K562 (cell line): Measurements from ENCODE around the gene COPS6. TPM values are rescaled to one million over a fixed set of nuclear protein-coding genes. Genes with fewer than 3 reads are reported as not detected.

ENCODE experiments used
- ATAC-seq: fragments of 200-7000 bp; cut with Tn5 transposase; 3 replicates; pipeline ENCODE4 v1.9.1; 2020; ENCODE audit warnings: moderate library complexity
- BruUV-seq: library from RNA; stranded (reverse); fragments of 400-500 nt; replicated peaks from 2 replicates; lab custom pipeline; 2021; lab: Mats Ljungman, UMichigan
- CTCF ChIA-PET: fragments of 300-600 bp; formaldehyde crosslinking; extraction: SDS; loops from one replicate; lab custom pipeline; 2021; ENCODE audit warnings: low intra/inter-chr PET ratio; lab: Yijun Ruan, JAX
- POLR2A ChIA-PET: fragments of 300-600, 350-650 bp; sonication (Branson Sonifier 250); formaldehyde crosslinking; extraction: SDS; loops from one replicate; lab custom pipeline; 2021; ENCODE audit warnings: antibody characterized with exemption, inconsistent platforms; lab: Yijun Ruan, JAX
- DNase-seq, 4 experiments: peaks; one replicate each; pipeline versions ENCODE4 v3.0.0 to v3.0.0-alpha.2; 2011 to 2018; ENCODE audit warnings: low spot score in 3 of 4, mixed read lengths in 3 of 4; ENCODE audit errors: extremely low read depth in 1 of 4
- FAIRE-seq: peaks from 2 replicates; lab custom pipeline; 2011; peaks lifted over from hg19 to GRCh38; lab: Jason Lieb, UNC
- H2AFZ ChIP-seq: 2 replicates; pipeline ENCODE4 v1.6.0; 2011; ENCODE audit warnings: low read depth, low read length, control low read depth, inconsistent platforms
- H3K27ac ChIP-seq: fragments of 200-600 bp; 3 replicates; pipeline ENCODE4 v1.8.0; 2011; ENCODE audit warnings: low read depth, mild to moderate bottlenecking, control low read depth, inconsistent platforms, low read length, moderate library complexity, mixed read lengths; ENCODE audit errors: extremely low read depth
- H3K27me3 ChIP-seq, 2 experiments: fragments of 300-600 bp in 1 of 2; 2 replicates in 1 of 2; 3 replicates in 1 of 2; pipeline versions ENCODE4 v1.6.0 to v1.8.0; 2011; ENCODE audit warnings: inconsistent platforms in 2 of 2, low read length in 2 of 2, mild to moderate bottlenecking in 1 of 2, mixed read lengths in 1 of 2, moderate library complexity in 1 of 2; ENCODE audit not compliant: control insufficient read depth in 2 of 2, insufficient read depth in 2 of 2
- H3K36me3 ChIP-seq: fragments of 300-600 bp; 3 replicates; pipeline ENCODE4 v1.8.0; 2011; ENCODE audit warnings: mild to moderate bottlenecking, low read length, inconsistent platforms; ENCODE audit not compliant: control insufficient read depth, insufficient read depth
- H3K4me1 ChIP-seq, 2 experiments: fragments of 200-600 bp in 1 of 2; replicated peaks in 1 of 2; 2 replicates in 1 of 2; 3 replicates in 1 of 2; pipeline versions ENCODE4 v1.5.1 to v1.8.0; 2011; ENCODE audit warnings: inconsistent platforms in 2 of 2, low read length in 2 of 2, mild to moderate bottlenecking in 1 of 2, mixed read lengths in 1 of 2, moderate library complexity in 1 of 2; ENCODE audit not compliant: control insufficient read depth in 2 of 2, insufficient read depth in 2 of 2
- H3K4me2 ChIP-seq: 2 replicates; pipeline ENCODE4 v1.6.1; 2011; ENCODE audit warnings: low read length, control low read depth, inconsistent platforms, mixed read lengths; ENCODE audit not compliant: insufficient read depth
- H3K4me3 ChIP-seq: fragments of 200-600 bp; sonication (generic), shearing (Covaris generic); 2 replicates; pipeline ENCODE4 v1.5.1; 2016; ENCODE audit warnings: control low read depth, inconsistent platforms
- H3K79me2 ChIP-seq: fragments of 200-600 bp; 3 replicates; pipeline ENCODE4 v1.8.0; 2011; ENCODE audit warnings: low read length, inconsistent platforms; ENCODE audit not compliant: control insufficient read depth, insufficient read depth
- H3K9ac ChIP-seq, 2 experiments: 2 replicates each; pipeline versions ENCODE4 v1.6.0 to v1.6.1; 2011; ENCODE audit warnings: low read depth in 2 of 2, low read length in 2 of 2, control low read depth in 1 of 2, inconsistent platforms in 1 of 2, mild to moderate bottlenecking in 1 of 2, mixed read lengths in 1 of 2; ENCODE audit not compliant: insufficient read depth in 1 of 2
- H3K9me1 ChIP-seq: one replicate; pipeline ENCODE4 v1.6.0; 2011; ENCODE audit warnings: inconsistent platforms, mild to moderate bottlenecking, low read length, moderate library complexity; ENCODE audit not compliant: control insufficient read depth, insufficient read depth
- H3K9me3 ChIP-seq: replicated peaks from 2 replicates; pipeline ENCODE4 v1.5.1; 2011; ENCODE audit warnings: low read depth, low read length, inconsistent platforms; ENCODE audit not compliant: control insufficient read depth, insufficient read depth
- H4K20me1 ChIP-seq: replicated peaks from 2 replicates; pipeline ENCODE4 v1.6.1; 2011; ENCODE audit warnings: low read length, inconsistent platforms, mixed read lengths; ENCODE audit not compliant: control insufficient read depth, insufficient read depth
- CAMTA2 ChIP-seq: fragments of 250-450 bp; sonication (Bioruptor Pico); conservative IDR thresholded peaks from 2 replicates; pipeline ENCODE4 v1.5.1; 2022
- CSDE1 ChIP-seq, 2 experiments: fragments of 450-650 bp; IDR thresholded peaks; 2 replicates each; pipeline ENCODE4 v1.6.1; 2016; ENCODE audit warnings: mild to moderate bottlenecking in 1 of 2
- ELF4 ChIP-seq: fragments of 450-650 bp; formaldehyde crosslinking; IDR thresholded peaks from 2 replicates; pipeline ENCODE4 v1.4.0; 2022; ENCODE audit warnings: missing genetic modification characterization
- FOXK2 ChIP-seq, 2 experiments: fragments of 450-650 bp; IDR thresholded peaks in 1 of 2; conservative IDR thresholded peaks in 1 of 2; 2 replicates each; pipeline ENCODE4 v1.6.1; 2016; ENCODE audit warnings: low read depth in 2 of 2, mild to moderate bottlenecking in 1 of 2
- GATAD2B ChIP-seq: fragments of 450-650 bp; IDR thresholded peaks from 2 replicates; pipeline ENCODE4 v1.6.1; 2017; ENCODE audit warnings: mild to moderate bottlenecking, borderline replicate concordance
- NFIC ChIP-seq: fragments of 450-650 bp; IDR thresholded peaks from 2 replicates; pipeline ENCODE4 v1.6.1; 2017; ENCODE audit warnings: mild to moderate bottlenecking, inconsistent platforms
- SMARCB1 ChIP-seq: IDR thresholded peaks from 2 replicates; pipeline ENCODE4 v1.6.1; 2011; ENCODE audit warnings: improper control_type of control experiment, low read depth; ENCODE audit not compliant: insufficient read length
- SRF ChIP-seq, 2 experiments: fragments of 250-450, 450-650 bp in 1 of 2; sonication (Bioruptor Pico) in 1 of 2; sonication (generic) in 1 of 2; formaldehyde crosslinking; IDR thresholded peaks; 2 replicates each; pipeline versions ENCODE4 v1.5.0 to v1.5.1; 2020 to 2022; ENCODE audit warnings: mild to moderate bottlenecking in 1 of 2, missing genetic modification reagents in 1 of 2
- TEAD4 ChIP-seq, 2 experiments: sonication (generic) in 1 of 2; formaldehyde crosslinking in 1 of 2; IDR thresholded peaks; 2 replicates each; pipeline versions ENCODE4 v1.6.1 to v1.8.0; 2012 to 2022; ENCODE audit warnings: borderline replicate concordance in 1 of 2, inconsistent platforms in 1 of 2, low read length in 1 of 2, mild to moderate bottlenecking in 1 of 2, missing genetic modification reagents in 1 of 2
- ZNF232 ChIP-seq: sonication (generic); formaldehyde crosslinking; IDR thresholded peaks from 2 replicates; pipeline ENCODE4 v1.8.0; 2022; ENCODE audit warnings: mild to moderate bottlenecking, missing genetic modification reagents
- WGBS: fragments of 100-300 bp; shearing (Covaris generic); methylation state at CpG from one replicate; pipeline ENCODE4 v1.1.6; 2016; ENCODE audit warnings: low coverage, mixed read lengths; ENCODE audit not compliant: insufficient coverage; ENCODE audit errors: missing lambda C conversion rate; 5-methylcytosine and 5-hydroxymethylcytosine counted together
- in situ Hi-C: fragments of 300-500 bp; cut with MboI; formaldehyde crosslinking; loops from 4 replicates; pipeline ENCODE4 v1.15.0; 2018; ENCODE audit warnings: inconsistent platforms, mixed read lengths
- intact Hi-C: fragments of 100-400 bp; cut with micrococcal nuclease; formaldehyde crosslinking; loops from 2 replicates; pipeline ENCODE4 v1.14.2; 2022
- polyA plus RNA-seq, 8 experiments: library from polyadenylated mRNA; depleted of rRNA in 4 of 8; stranded (reverse) in 5 of 8; unstranded in 3 of 8; fragments of >200 nt; fragmentation: Nextera tagmentation in 2 of 8; fragmentation: Illumina TruSeq in 1 of 8; extraction: Ambion mirVana in 2 of 8; extraction: Trizol in 1 of 8; gene quantifications; 2 replicates each; pipeline versions ENCODE4 v1.2.1 to v1.2.3, GENCODE V29; 2011 to 2014; ENCODE audit warnings: inconsistent platforms in 1 of 8, missing spikeins in 1 of 8
- total RNA-seq, 7 experiments: library from RNA; depleted of rRNA in 6 of 7; stranded (reverse); fragments of >200 nt in 6 of 7; fragmentation: Illumina TruSeq in 2 of 7; extraction: Trizol in 2 of 7; gene quantifications; 2 replicates each; pipeline versions ENCODE4 v1.2.1 to v1.2.3, GENCODE V29; 2011 to 2021; ENCODE audit warnings: low replicate concordance in 1 of 7
- TF ChIP-seq, protein P1 (sequence below): IDR thresholded peaks from 2 replicates; pipeline ENCODE4 v1.6.1; 2011; ENCODE audit warnings: borderline replicate concordance, low read depth, mild to moderate bottlenecking, moderate library complexity, low read length; ENCODE audit not compliant: insufficient read depth, poor library complexity, severe bottlenecking

The COPS6 gene
- total and polyA plus RNA-seq, 9 of the 15 experiments (the other 6 are each of a cell fraction or from before 2014, with no cell fraction given) = 63.0 to 331 (median 168) TPM

DNA sequence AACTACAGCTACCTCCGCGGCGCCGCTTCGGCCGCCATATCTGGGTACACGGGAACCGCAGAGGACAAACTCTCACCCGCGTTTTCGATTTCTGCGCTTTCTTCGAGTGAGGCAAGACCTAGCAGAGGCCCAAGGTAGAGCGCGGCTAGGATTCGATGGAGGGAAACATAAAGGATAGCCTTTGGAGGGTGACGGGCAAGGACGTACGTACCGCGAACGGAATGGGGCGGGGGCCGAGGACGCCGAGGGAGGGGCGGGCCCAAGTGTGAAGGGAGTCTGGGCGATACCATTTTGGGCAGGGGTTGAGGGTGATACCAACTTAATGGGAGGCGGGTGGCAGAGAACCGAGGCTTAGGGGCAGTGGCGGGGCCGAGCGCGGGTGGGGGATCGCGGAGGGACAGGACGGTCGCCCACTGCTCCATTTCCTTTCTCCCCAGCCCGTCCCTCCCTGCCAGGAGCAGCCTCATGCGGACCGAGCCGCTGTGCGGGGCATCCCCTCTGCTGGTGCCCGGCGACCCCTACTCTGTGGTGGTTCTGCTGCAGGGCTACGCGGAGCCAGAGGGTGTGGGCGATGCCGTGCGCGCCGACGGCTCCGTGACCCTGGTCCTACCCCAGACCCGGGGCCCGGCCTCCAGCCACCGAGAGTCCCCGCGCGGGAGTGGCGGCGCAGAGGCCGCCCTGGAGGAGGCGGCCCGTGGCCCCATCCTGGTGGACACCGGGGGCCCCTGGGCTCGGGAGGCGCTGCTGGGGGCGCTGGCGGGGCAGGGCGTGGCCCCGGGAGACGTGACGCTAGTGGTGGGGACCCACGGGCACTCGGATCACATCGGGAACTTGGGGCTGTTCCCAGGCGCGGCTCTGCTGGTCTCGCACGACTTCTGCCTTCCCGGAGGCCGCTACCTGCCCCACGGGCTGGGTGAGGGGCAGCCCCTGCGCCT is 38.4 kb downstream of the COPS6 start, which contains the start of gene MBLAC1:
Gene MBLAC1 (plus strand): TSS at position 37 of the 935 bp plus-strand sequence. CDS start 429 bp downstream, at position 466.
- Histone ChIP-seq H2AFZ (peak within 1 kb of the TSS; percentile 97), H3K9me1 (no peaks in the 10 kb centered on the region), H4K20me1 (no peaks in the 10 kb centered on the region), H3K36me3 (no peaks in the 10 kb centered on the region), H3K4me3 (peak within 1 kb of the TSS; percentile 74), H3K27me3 (no peaks in the 10 kb centered on the region), H3K4me2 (peak within 1 kb of the TSS; percentile 94), H3K4me1 (peaks cover 35 to 60% of the 10 kb centered on the region in 2 experiments), H3K79me2 (peaks cover 22% of the 10 kb centered on the region), H3K27ac (peak within 1 kb of the TSS; percentile 97), H3K9ac (peak within 1 kb of the TSS; percentile 92 to 100), H3K9me3 (no peaks in the 10 kb centered on the region)
- POLR2A ChIA-PET = interaction anchor here (0.5 to 5.7 kb wide), 11 partner anchors 11 to 311 kb away, joined by 3 to 45 read pairs (median 3); partner anchors contain the start of genes AP4M1 and MCM7
- CTCF ChIA-PET = interaction anchor here (0.5 to 0.9 kb wide), 3 partner anchors 199 to 214 kb away, joined by 3 read pairs; no protein-coding TSS in a partner anchor
- 3% methylated on average over 56 of the region's 85 CpGs for WGBS
- DNase-seq = peak; percentile 90 to 96 (median 94)
- FAIRE-seq = peak; percentile 78
- peak; percentile 70 for ATAC-seq
- in situ Hi-C loops (loop anchor here (5.0 kb wide), 2 partner anchors 135 to 210 kb away; partner anchors contain the start of gene TRIM4), intact Hi-C loops (loop anchor here (1.0 to 5.0 kb wide), 4 partner anchors 26 to 150 kb away; partner anchors contain the start of genes AP4M1, AZGP1, MCM7 and ZSCAN21)
- TSS peak; percentile 46 for BruUV-seq
- TF ChIP-seq CSDE1 (IDR thresholded peaks at IDR 0.05) (no peak), ZNF232 (CRISPR knock-in tag) (no peak), FOXK2 (conservative IDR thresholded peaks at IDR 0.05 in 1 of 2, IDR thresholded peaks at IDR 0.05 in 1 of 2; ENCODE audit: low read depth in 2 of 2) (peak; percentile 36 to 99; a peak in 2 of 4 replicates), CAMTA2 (CRISPR knock-in tag) (no peak), NFIC (peak; percentile 23; the same call in 1 of the 2 replicates), TEAD4 (IDR thresholded peaks at IDR 0.05; ENCODE audit: low read length) (0 out of 2 replicates have a peak, but pooled peaks have one; percentile 22), TEAD4 (CRISPR knock-in tag; IDR thresholded peaks at IDR 0.05; ENCODE audit: borderline replicate concordance) (no peak), SRF (CRISPR knock-in tag; IDR thresholded peaks at IDR 0.05) (peak in 1 of 2 experiments; percentile 71; a peak in 1 of 4 replicates), ELF4 (CRISPR knock-in tag) (no peak), GATAD2B (no peak), SMARCB1 (no peak)
- TF ChIP-seq, protein P1, sequence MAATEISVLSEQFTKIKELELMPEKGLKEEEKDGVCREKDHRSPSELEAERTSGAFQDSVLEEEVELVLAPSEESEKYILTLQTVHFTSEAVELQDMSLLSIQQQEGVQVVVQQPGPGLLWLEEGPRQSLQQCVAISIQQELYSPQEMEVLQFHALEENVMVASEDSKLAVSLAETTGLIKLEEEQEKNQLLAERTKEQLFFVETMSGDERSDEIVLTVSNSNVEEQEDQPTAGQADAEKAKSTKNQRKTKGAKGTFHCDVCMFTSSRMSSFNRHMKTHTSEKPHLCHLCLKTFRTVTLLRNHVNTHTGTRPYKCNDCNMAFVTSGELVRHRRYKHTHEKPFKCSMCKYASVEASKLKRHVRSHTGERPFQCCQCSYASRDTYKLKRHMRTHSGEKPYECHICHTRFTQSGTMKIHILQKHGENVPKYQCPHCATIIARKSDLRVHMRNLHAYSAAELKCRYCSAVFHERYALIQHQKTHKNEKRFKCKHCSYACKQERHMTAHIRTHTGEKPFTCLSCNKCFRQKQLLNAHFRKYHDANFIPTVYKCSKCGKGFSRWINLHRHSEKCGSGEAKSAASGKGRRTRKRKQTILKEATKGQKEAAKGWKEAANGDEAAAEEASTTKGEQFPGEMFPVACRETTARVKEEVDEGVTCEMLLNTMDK = no peak
